Pulmonary artery endothelial cell (primary cell): ENCODE data around the gene LAMTOR5. TPM values are rescaled to one million over a fixed set of nuclear protein-coding genes. Genes with fewer than 3 reads are reported as not detected.
"Not testable (repeated sequence)": the region's sequence is repeated elsewhere in the genome, so short reads cannot be mapped to it uniquely, and the experiment has no call there.

Experiments used
- DNase-seq: peaks from one replicate; pipeline ENCODE4 v3.0.0-alpha.2; 2011; ENCODE audit warnings: low read depth, low spot score
- total RNA-seq: library from RNA; depleted of rRNA; stranded (reverse); fragments of >200 nt; gene quantifications from 2 replicates; pipeline ENCODE4 v1.2.3, GENCODE V29; 2014

The LAMTOR5 gene
- total RNA-seq: 80.0 and 97.7 TPM in 2 replicates

DNA sequence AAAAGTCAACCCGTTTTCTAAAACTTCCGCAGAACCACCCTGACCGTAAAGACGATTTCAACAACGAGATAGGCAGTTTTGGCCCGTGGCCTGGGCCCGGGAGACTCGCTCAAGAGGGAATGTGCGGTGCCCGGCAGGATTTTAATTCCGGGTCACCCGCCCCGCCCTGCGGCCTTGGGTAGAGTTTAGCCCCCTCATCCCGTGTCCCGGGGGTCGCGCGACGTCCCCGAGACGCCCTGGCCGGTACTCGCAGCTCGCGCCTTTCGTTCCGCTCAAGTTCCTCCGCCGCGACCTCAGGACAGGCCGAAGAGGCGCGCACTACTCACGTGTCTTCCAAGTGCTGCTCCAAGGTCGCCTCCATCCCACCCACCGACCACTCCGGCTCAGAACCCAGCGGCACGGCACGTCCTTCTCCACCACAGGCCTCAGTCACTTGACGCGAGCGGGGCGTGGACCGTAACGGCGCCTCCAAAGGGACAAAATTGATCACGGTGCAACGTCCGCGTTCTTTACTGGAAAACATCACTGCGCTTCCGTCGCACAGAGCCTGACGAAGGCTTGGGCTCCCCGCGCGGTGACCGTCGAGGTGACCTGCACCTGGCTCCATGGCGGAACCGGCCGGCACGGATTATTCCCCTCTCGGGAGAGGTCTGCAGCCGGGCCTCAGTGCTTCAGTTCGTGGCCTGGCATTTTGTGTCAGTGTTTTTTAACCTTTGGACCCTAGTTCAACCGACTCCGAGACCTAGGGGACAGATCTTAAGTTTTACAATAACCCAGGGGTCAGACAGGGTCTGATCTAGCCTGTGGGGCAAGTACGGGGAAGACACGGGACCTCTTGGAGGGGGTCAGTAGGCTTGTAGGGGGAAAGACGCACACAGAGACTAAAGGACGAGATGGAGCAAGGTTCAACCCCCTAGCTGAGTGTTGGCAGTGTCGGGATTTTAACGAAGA lies at the start of gene LAMTOR5:
Gene LAMTOR5 (minus strand): TSS at position 435 of the 951 bp plus-strand sequence. CDS start 74 bp downstream, at position 361.
- peak; percentile 75 for DNase-seq

DNA sequence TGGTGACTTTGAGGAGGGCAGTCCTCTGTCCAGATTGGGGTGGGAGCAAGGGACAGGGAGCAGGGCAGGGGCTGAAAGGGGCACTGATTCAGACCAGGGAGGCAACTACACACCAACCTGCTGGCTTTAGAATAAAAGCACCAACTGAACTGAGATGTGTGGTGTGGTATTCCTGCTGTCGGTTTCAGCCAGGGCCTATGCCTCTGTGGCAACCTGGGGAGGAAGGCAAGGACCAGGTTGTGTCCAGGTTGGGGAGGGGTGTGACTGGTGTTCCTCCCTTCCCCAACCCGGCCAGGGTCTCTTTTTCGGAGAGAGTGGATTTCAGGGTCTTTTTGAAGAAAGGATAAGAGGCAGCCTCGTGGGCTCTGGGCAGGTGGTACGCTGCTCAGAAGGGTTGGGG lies 49.7 kb upstream of the LAMTOR5 start:
- no peak for DNase-seq

DNA sequence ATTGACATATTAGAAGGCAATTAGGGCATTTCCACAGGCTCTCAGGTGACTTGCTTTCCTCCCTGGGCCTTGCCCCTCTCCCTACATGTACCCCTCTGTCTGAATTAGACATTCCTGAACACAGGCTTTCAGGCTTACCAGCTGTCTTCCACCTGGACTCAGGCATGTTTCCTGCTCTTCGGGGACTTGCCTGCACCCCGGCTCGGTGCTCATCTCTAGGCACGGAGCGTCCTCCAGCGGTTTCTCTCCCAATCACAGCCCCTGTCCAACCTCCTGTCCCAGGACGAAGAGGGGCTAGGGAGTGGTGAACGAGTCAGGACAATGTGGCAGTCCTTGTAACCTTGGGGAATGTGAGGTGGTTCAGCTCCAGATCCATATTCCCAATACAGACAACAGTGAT lies 47.7 kb upstream of the LAMTOR5 start:
- DNase-seq: no peak

DNA sequence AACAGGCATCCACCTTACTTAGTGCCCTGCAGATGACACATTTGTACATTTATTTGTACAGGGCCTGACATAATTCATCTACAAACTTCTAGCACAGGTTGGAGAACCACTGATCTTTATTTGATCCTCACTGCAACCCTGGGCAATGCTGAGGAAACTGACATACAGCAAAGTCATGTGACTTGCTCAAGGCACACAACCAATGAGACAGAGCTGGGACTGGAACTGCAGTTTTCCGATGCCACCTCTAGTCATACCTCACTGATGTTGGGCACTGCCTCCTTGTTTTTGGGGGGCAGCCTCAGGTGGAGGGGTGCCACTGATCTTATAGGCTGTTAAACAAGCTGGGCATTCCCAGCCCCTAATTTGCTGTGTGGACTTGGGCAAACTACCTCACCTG lies 46.8 kb upstream of the LAMTOR5 start:
- DNase-seq: no peak

DNA sequence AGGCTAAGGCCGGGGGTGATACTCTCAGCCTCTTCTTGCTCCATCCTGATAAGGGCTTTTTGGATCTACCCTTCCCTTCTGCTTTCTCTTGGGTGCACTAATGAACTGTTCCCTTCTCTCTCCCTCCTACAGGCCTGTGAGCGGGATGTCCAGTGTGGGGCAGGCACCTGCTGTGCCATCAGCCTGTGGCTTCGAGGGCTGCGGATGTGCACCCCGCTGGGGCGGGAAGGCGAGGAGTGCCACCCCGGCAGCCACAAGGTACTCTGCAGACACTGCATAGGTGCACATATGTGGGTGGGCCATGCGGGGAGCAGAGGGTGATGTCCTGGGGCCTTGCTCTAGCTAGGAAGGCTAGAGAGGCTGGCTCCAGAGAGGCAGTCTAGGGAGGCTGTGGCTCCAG lies 46.3 kb upstream of the LAMTOR5 start:
- DNase-seq: no peak

DNA sequence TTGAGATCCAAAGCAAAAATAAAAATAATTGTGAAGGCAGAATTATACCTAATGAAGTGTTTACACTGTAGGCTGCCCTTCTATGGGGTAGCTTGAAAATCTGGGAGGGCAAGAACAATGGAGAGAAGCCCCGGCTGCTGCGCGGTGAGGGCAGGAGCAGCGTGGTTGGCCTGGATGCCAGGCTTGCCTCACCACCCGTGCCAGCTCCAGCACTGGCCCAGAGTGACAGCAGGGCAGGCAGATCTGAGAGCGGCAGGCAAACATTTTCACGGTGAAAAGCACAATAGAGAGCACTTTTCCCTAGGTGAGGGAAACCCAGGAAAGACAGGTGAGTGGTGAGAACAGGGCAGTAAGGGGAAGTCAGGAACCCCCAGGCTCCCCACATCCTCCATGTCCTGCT lies 44.8 kb upstream of the LAMTOR5 start:
- no peak for DNase-seq

DNA sequence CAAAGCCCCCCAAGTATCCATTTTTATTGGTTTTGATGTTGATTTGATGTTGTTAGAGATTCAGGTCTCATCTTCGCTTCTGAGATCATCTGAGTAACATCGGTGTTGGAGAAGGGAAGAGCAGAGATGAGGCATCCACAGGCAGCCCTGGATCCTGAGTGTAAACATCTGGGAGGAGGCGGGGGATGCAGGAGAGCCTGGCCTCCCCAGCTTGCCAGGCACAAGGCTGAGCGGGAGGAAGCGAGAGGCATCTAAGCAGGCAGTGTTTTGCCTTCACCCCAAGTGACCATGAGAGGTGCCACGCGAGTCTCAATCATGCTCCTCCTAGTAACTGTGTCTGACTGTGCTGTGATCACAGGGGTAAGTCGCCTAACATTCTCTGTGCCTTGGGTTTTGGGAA lies 43.4 kb upstream of the LAMTOR5 start, which contains the start of gene PROK1:
Gene PROK1 (plus strand): TSS at position 221 of the 400 bp plus-strand sequence. CDS start 68 bp downstream, at position 289.
- DNase-seq: no peak

DNA sequence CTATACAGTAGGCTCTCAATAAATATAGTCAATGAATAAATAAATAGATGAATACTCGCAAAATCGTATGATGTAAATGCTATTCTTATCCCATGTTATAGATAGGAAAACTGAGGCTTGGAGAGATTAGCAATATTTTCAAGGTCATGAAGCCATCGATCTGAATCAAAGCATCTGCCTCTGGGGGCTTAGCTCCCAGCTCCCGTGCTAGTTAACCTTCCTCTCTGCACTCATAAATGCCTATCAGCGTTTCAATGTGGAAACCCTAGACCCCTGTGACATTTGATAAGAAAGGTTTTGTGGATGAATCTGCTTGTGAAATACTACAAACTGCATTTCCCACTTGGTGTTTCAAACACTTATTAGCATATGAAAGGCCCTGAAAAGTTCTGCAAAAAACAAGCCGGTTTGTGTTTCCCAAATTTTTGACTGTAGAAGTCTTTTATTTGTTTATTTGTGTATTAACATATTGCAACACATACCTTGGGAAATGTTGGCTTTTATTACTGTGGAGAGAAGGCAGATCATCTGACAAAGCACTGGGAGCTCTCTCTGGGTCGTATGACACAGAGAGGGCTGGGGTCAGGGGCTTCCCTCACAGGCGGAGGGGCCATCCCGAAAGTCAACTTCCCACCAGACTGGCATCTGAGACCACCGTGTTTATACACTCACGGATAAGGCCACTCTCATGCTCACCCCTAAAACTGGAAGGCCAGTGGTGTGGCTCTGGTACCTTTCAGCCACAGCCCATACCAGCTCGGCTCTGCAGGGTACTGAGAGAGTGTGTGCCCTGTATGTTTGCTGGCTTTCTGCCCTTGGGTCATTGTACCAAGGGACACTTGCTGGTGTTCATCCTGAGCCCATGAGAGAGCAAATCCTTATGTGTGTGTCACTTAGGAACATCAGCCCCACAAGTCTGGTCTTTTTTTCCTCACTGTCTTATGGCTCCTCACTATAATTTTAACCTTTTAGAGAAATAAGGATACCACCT lies 42.5 kb upstream of the LAMTOR5 start:
- no peak for DNase-seq

DNA sequence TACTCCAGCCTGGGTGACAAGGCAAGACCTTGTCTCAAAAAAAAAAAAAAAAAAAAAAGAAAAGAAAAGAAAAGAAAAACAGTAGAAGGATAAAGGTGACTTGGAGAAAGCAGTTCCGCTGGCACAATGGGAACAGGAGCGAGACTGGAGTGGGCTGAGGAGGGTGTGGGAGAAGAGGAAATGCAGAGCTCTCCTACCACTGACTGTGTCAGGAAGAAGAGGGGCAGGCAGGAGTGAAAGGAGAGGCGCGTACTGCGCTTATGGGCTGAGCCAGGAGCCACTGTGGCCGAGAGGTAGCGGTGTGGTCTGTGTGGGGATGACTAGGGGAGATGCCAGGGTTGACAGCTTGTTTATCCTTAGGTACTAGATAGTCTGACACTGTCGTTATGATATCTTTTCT lies 37.1 kb upstream of the LAMTOR5 start:
- DNase-seq: no peak

DNA sequence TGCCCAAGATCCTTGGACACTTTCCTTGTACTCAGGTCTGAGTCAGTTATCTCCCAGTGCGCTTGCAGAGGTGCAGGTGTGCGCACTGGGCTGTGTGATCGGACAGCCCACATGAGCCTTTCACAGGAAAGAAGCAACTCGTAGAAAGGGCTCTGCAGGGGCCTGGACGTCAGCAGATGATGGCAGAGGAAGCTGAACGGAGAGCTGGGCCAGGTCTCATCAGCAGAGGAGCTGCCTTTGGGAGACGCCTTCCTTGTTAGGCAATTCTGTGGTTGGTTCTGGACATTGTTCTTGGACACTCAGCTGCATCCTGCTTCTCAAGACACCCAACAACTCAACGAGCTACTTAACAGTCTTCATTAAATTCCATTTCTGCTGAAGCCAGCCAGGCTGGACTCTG lies 36.0 kb upstream of the LAMTOR5 start:
- DNase-seq: no peak

DNA sequence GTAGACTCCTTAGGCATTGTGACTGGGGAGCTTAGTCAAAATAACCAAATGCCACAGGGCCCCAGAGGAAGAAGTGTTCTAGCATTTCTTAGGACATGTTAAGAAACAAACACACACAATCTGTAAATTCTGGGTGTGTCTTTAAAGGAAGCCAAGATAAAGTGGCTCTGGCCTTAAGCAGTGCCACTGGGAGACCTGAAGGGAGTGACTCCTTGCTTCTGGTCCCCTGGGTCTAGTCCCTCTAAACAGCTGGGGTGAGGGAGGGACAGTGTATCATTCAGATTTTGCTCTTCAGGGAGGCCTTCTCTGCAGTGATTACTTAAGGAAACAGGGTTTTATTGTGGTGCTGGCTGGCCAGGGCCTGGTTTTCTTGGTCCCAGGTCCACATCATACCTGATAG lies 34.4 kb upstream of the LAMTOR5 start:
- no peak for DNase-seq

DNA sequence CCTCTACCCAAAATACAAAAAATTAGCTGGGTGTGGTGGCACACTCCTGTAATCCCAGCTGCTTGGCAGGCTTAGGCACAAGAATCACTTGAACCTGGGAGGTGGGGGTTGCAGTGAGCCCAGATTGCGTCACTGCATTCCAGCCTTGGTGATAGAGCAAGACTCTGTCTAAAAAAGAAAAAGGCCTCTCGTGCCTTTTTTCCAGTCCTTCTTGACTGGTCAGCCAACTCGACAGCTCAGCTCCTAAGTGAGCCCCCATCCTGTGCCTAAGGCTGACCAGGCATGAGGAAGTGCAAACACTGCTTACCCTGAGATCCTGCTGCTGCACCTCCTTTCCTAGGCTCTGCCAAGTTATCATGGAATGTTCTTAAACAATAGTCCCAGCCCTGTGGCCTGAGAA lies 33.4 kb upstream of the LAMTOR5 start:
- DNase-seq: no peak

DNA sequence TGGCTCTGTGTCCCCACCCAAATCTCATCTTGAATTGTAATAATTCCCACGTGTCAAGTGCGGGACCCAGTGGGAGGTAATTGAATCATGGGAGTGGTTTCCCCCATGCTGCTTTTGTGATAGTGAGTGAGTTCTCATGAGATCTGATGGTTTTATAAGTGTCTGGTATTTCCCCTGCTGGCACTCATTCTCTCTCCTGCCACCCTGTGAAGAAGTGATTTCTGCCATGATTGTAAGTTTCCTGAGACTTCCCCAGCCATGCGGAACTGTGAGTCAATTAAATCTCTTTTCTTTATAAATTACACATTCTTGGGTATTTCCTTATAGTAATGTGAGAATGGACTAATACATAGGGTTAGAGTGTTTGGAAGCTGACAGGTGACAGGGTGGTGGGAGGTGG lies 32.4 kb upstream of the LAMTOR5 start:
- not testable (repeated sequence) for DNase-seq

DNA sequence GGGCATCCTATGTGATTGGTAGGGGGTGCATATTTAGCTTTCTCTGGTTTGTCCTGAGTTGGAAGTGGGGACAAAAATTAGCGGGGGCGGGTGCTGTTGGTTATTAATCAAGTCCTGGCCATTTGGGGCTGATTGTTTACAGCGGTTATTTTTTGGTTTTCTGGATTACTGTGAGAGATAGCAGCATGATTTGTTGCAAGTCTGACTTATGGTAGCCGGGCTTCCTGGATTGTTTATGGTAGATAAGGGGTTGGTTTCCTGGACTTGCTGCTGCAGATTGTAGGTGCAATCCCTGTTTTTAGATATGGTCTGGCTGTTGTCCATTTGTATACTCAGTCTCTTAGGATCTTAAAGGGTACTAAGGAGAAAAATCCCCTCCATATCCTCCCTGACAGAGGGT lies 31.4 kb upstream of the LAMTOR5 start:
- no peak for DNase-seq

DNA sequence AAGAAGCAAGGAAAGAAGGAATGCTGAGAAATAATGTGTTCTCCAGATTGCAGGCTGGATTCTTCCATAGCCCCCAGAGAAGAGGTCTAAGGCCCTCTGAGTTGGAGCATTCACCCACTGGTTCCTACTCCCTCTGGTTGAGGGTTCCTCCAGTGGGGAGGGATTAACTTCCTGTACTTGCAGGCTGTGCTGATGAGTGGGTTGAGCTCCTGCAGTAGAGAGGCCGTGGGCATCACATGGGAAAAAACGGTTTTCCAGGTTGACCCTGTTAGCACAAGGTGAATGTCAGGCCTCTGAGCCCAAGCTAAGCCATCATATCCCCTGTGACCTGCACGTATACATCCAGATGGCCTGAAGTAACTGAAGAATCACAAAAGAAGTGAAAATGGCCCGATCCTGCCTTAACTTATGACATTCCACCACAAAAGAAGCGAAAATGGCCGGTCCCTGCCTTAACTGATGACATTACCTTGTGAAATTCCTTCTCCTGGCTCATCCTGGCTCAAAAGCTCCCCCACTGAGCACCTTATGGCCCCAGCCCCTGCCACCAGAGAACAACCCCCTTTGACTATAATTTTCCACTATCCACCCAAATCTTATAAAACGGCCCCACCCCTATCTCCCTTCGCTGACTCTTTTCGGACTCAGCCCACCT lies 30.3 kb upstream of the LAMTOR5 start:
- DNase-seq: not testable (repeated sequence)

DNA sequence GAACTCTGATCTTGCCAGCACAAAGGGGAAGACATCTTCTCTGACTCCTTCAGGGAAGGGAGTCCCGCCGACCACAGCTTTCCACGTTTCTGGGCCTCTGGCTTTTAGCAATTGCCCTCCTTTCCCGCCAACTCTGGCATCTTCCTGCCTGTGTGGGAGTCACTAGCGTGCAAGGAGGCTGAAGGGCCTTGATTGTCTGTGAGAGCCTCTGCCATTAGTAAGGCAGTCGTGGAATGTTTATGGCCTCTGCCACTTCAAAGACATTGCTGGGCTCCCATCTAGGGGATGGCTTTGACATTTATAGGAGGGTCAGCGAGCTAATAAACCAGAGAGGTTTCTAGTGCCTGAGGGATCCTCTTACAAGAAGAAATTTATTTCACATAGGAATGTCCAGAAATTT lies 29.1 kb upstream of the LAMTOR5 start:
- DNase-seq: no peak

DNA sequence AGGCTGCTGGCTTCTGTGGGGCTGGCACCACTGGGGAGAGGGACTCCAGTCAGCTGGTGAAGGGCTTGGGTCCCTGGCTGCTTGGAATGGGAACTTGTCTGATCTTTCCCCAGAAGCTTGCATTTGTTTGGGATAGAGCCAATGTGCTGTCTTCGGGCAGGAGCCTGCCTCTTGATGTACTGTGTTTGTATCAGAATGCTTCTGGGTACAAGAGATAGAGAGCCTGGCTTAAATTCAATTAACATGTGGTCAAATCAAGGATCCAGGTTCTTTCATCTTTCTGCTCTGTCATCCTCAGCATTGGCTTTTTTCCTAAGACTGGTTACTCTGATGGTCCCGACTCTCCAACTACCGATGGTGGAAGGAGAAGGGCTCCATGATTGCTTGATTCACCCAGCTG lies 27.5 kb upstream of the LAMTOR5 start:
- DNase-seq: no peak

DNA sequence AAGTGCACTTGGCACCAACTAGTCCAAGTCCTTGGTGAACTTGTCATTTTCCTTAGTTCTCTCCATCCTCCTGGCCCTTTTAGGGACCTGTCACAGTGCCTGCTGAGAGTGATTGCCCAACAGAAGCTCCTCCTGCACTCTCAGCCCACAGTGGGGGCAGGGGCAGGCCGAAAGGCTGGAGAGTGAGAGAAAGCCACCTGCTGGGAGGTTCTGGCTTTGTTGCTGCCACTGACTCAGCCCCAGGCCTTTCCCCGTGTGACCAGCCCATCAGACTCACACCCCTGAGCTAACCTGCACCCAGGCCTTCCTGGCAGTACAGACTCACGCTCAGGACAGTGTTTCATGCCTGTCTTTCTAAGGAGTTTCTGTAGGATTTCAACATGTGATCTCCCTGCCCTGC lies 26.3 kb upstream of the LAMTOR5 start:
- DNase-seq: no peak

DNA sequence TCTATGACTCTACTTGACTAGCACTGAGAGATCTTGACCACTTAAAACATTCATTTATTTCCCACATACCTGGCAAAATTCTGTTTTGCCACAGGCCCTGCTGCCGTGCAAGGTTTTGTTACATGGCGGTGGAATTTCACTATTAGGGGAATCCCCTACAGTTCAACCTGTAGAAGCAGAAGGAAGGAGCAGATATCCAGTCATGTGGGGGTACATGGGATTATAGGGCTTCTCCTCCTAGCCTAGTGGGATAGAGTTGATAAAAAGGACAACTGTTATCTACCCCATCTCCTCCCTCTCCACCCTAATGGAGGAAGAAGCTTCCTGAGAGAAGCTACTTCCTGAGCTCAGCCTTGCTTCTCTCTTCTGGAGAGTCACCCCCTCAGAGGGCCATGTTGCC lies 25.7 kb upstream of the LAMTOR5 start:
- no peak for DNase-seq

DNA sequence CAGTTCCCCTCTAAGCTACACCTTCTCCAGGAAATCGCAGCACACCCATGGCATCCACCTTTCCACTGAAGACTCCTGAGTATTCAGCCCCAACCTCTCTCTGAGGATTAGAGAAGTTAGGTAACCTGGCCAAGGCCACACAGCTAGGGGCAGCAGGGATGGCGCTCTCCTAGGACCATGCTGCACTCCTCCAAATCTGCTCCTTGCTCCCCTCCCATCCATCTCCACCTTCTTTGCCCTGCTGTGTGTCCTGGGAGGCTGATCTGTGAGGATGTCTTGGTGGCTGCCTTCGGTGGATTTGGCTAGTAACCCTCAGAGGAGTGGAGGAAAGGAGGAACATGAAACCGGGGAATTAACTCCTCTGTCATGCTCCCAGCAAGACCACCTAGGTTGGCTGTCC lies 23.4 kb upstream of the LAMTOR5 start:
- DNase-seq: no peak

DNA sequence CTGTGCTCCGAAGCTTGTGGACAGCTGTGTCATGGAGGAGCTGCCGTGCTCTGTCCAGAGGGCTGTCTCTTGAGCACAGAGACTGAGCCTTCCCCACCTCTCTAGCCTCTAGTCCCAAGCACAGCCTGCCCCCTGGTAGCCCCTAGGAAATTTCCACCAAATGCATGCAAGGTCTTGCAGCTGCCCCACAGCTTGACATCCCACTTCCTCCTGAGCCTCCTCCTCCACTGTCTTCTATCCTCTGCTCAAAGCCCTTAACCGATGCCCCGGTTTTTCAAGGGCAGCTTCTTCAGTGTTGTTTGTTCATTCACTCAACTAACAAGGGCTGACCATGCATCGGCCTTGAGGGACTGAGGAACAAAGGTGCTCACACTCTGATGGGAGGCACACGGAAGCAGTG lies 22.9 kb upstream of the LAMTOR5 start:
- no peak for DNase-seq
